Liver (tissue), 9 donors: ENCODE data around the gene ZNF780A. TPM values are rescaled to one million over a fixed set of nuclear protein-coding genes. Genes with fewer than 3 reads are reported as not detected.

Experiments
- DNase-seq: peaks from one replicate; pipeline ENCODE4 v3.0.0-alpha.2; 2017; ENCODE audit warnings: low spot score
- H3K27ac ChIP-seq, 2 donors: one replicate each; pipeline ENCODE4 v1.7.0; 2013; ENCODE audit warnings: inconsistent platforms in 2 of 2, low read length in 2 of 2, control low read depth in 1 of 2, low read depth in 1 of 2, mild to moderate bottlenecking in 1 of 2
- H3K27me3 ChIP-seq, 4 donors: one replicate each; pipeline versions ENCODE4 v1.6.1 to v1.7.0; 2013; ENCODE audit warnings: low read length in 3 of 4, inconsistent platforms in 1 of 4, mild to moderate bottlenecking in 1 of 4, moderate library complexity in 1 of 4; ENCODE audit not compliant: control insufficient read depth in 4 of 4, insufficient read depth in 4 of 4
- H3K36me3 ChIP-seq, 4 donors: one replicate each; pipeline versions ENCODE4 v1.6.1 to v1.7.0; 2013; ENCODE audit warnings: low read length in 3 of 4, mild to moderate bottlenecking in 3 of 4, low read depth in 1 of 4, moderate library complexity in 1 of 4; ENCODE audit not compliant: control insufficient read depth in 4 of 4, insufficient read depth in 3 of 4
- H3K4me1 ChIP-seq, 4 donors: one replicate each; pipeline versions ENCODE4 v1.6.1 to v1.7.0; 2013; ENCODE audit warnings: low read length in 3 of 4, mild to moderate bottlenecking in 3 of 4, moderate library complexity in 1 of 4; ENCODE audit not compliant: control insufficient read depth in 4 of 4, insufficient read depth in 4 of 4
- H3K4me3 ChIP-seq, 3 donors: one replicate each; pipeline versions ENCODE4 v1.6.1 to v1.7.0; 2013; ENCODE audit warnings: low read length in 3 of 3, control low read depth in 1 of 3, low read depth in 1 of 3, mild to moderate bottlenecking in 1 of 3
- H3K9ac ChIP-seq, 2 donors: one replicate each; pipeline ENCODE4 v1.7.0; 2013; ENCODE audit warnings: low read length in 2 of 2, mild to moderate bottlenecking in 2 of 2, moderate library complexity in 2 of 2, control low read depth in 1 of 2, low read depth in 1 of 2
- H3K9me3 ChIP-seq, 4 donors: one replicate each; pipeline versions ENCODE4 v1.6.1 to v1.7.0; 2013; ENCODE audit warnings: low read length in 3 of 4; ENCODE audit not compliant: control insufficient read depth in 4 of 4
- CTCF ChIP-seq: fragments of 150-350 bp; IDR thresholded peaks from 2 replicates; pipeline ENCODE4 v1.5.1; 2017; ENCODE audit warnings: improper control_type of control experiment, low read depth, low read length; ENCODE audit not compliant: missing input control
- EGR1 ChIP-seq, 2 donors: IDR thresholded peaks; 2 replicates each; pipeline ENCODE4 v1.6.1; 2016 to 2018; ENCODE audit warnings: antibody characterized with exemption in 2 of 2, low read depth in 2 of 2
- GABPA ChIP-seq, 2 donors: IDR thresholded peaks in 1 of 2; conservative IDR thresholded peaks in 1 of 2; 2 replicates each; pipeline ENCODE4 v1.6.1; 2016; ENCODE audit warnings: antibody characterized with exemption in 2 of 2, mild to moderate bottlenecking in 1 of 2, moderate library complexity in 1 of 2
- HNF4A ChIP-seq, 2 donors: conservative IDR thresholded peaks; 2 replicates each; pipeline ENCODE4 v1.6.1; 2016; ENCODE audit warnings: antibody characterized with exemption in 2 of 2, mild to moderate bottlenecking in 2 of 2
- HNF4G ChIP-seq: IDR thresholded peaks from 2 replicates; pipeline ENCODE4 v1.6.1; 2016; ENCODE audit warnings: antibody characterized with exemption
- JUND ChIP-seq, 2 donors: IDR thresholded peaks; 2 replicates each; pipeline ENCODE4 v1.6.1; 2016; ENCODE audit warnings: antibody characterized with exemption in 2 of 2
- MAX ChIP-seq: IDR thresholded peaks from 2 replicates; pipeline ENCODE4 v1.6.1; 2016; ENCODE audit warnings: antibody characterized with exemption
- RAD21 ChIP-seq, 2 donors: IDR thresholded peaks; 2 replicates each; pipeline ENCODE4 v1.6.1; 2016; ENCODE audit warnings: antibody characterized with exemption in 2 of 2, mild to moderate bottlenecking in 2 of 2
- RXRA ChIP-seq, 2 donors: IDR thresholded peaks; 2 replicates each; pipeline ENCODE4 v1.6.1; 2017 to 2018; ENCODE audit warnings: antibody characterized with exemption in 2 of 2, mild to moderate bottlenecking in 1 of 2
- SP1 ChIP-seq: IDR thresholded peaks from 2 replicates; pipeline ENCODE4 v1.6.1; 2018; ENCODE audit warnings: antibody characterized with exemption, mild to moderate bottlenecking
- TAF1 ChIP-seq: conservative IDR thresholded peaks from 2 replicates; pipeline ENCODE4 v1.6.1; 2016; ENCODE audit warnings: antibody characterized with exemption, mild to moderate bottlenecking
- YY1 ChIP-seq: IDR thresholded peaks from 2 replicates; pipeline ENCODE4 v1.6.1; 2016; ENCODE audit warnings: antibody characterized with exemption, mild to moderate bottlenecking
- ZBTB33 ChIP-seq: IDR thresholded peaks from 2 replicates; pipeline ENCODE4 v1.6.1; 2016; ENCODE audit warnings: antibody characterized with exemption
- WGBS: extraction: QIAGEN DNeasy Blood & Tissue Kit; methylation state at CpG from one replicate; pipeline ENCODE4 v1.1.7; 2013; 5-methylcytosine and 5-hydroxymethylcytosine counted together
- polyA plus RNA-seq, 2 donors: library from polyadenylated mRNA; stranded (reverse) in 1 of 2; unstranded in 1 of 2; fragments of 200-250 nt in 1 of 2; fragments of >200 nt in 1 of 2; fragmentation: Nextera tagmentation in 1 of 2; extraction: Ambion mirVana in 1 of 2; gene quantifications; one replicate each; pipeline versions ENCODE4 v1.2.1 to v1.2.3, GENCODE V29; 2013 to 2015
- total RNA-seq, 2 donors: library from RNA; depleted of rRNA; stranded (reverse); fragments of >200 nt; gene quantifications; one replicate each; pipeline ENCODE4 v1.2.3, GENCODE V29; 2014
- TF ChIP-seq, protein P1 (sequence below): IDR thresholded peaks from 2 replicates; pipeline ENCODE4 v1.6.1; 2016; ENCODE audit warnings: antibody characterized with exemption, mild to moderate bottlenecking
- donor health status: healthy.
- donor health status: healthy.
- donor health status: healthy.
- donor health status: healthy.
- donor health status: healthy.

ZNF780A gene
- total and polyA plus RNA-seq, 4 donors, result 10.9 to 18.7 (median 14.0) TPM

- no peak overlapping the region for H3K9ac ChIP-seq
- no peak for DNase-seq
- TF ChIP-seq RAD21 (IDR thresholded peaks at IDR 0.05) (no peak), HNF4A (conservative IDR thresholded peaks at IDR 0.05) (no peak), RXRA (IDR thresholded peaks at IDR 0.05) (no peak), TAF1 (no peak), ZBTB33 (no peak), CTCF (no peak), EGR1 (IDR thresholded peaks at IDR 0.05; ENCODE audit: low read depth in 2 of 2) (no peak), YY1 (no peak), MAX (no peak), JUND (IDR thresholded peaks at IDR 0.05) (no peak), SP1 (no peak), HNF4G (no peak)
- TF ChIP-seq, protein P1, sequence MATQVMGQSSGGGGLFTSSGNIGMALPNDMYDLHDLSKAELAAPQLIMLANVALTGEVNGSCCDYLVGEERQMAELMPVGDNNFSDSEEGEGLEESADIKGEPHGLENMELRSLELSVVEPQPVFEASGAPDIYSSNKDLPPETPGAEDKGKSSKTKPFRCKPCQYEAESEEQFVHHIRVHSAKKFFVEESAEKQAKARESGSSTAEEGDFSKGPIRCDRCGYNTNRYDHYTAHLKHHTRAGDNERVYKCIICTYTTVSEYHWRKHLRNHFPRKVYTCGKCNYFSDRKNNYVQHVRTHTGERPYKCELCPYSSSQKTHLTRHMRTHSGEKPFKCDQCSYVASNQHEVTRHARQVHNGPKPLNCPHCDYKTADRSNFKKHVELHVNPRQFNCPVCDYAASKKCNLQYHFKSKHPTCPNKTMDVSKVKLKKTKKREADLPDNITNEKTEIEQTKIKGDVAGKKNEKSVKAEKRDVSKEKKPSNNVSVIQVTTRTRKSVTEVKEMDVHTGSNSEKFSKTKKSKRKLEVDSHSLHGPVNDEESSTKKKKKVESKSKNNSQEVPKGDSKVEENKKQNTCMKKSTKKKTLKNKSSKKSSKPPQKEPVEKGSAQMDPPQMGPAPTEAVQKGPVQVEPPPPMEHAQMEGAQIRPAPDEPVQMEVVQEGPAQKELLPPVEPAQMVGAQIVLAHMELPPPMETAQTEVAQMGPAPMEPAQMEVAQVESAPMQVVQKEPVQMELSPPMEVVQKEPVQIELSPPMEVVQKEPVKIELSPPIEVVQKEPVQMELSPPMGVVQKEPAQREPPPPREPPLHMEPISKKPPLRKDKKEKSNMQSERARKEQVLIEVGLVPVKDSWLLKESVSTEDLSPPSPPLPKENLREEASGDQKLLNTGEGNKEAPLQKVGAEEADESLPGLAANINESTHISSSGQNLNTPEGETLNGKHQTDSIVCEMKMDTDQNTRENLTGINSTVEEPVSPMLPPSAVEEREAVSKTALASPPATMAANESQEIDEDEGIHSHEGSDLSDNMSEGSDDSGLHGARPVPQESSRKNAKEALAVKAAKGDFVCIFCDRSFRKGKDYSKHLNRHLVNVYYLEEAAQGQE, result no peak
- peaks cover 12 to 28% (median 24%) of the 10 kb centered on the region in 4 donors for H3K9me3 ChIP-seq
- H3K27me3 ChIP-seq, result no peaks in the 10 kb centered on the region
- peaks cover 2 to 19% (median 16%) of the 10 kb centered on the region in 4 donors for H3K36me3 ChIP-seq
- no peak overlapping the region for H3K27ac ChIP-seq
- H3K4me1 ChIP-seq, result no peaks in the 10 kb centered on the region
- H3K4me3 ChIP-seq, result no peak overlapping the region
- 91% methylated on average over 1 of the region's 1 CpG for WGBS
These were observed 20.7 kb downstream of the ZNF780A start for GRCh38 chr19:40070058-40070457.

- Histone ChIP-seq H3K27me3 (no peaks in the 10 kb centered on the region), H3K9ac (no peak overlapping the region), H3K27ac (no peak overlapping the region), H3K36me3 (peaks cover 0 to 2% (median 0%) of the 10 kb centered on the region in 4 donors), H3K4me3 (no peak overlapping the region), H3K9me3 (peaks cover 3 to 22% (median 11%) of the 10 kb centered on the region in 4 donors), H3K4me1 (peaks cover 0 to 15% (median 12%) of the 10 kb centered on the region in 4 donors)
- no peak for DNase-seq
- TF ChIP-seq RXRA (IDR thresholded peaks at IDR 0.05) (no peak), GABPA (IDR thresholded peaks at IDR 0.05 in 1 of 2, conservative IDR thresholded peaks at IDR 0.05 in 1 of 2) (no peak), TAF1 (no peak)
- 99% methylated on average over 1 of the region's 1 CpG for WGBS
These were observed 31.1 kb downstream of the ZNF780A start for GRCh38 chr19:40059624-40060023.
